Kidney tubule cell (primary cell): Measurements from ENCODE around the gene MED12L.

ENCODE experiments used
- DNase-seq: peaks from one replicate; pipeline ENCODE4 v3.0.0-alpha.2; 2018; ENCODE audit warnings: low spot score

Gene MED12L

DNA sequence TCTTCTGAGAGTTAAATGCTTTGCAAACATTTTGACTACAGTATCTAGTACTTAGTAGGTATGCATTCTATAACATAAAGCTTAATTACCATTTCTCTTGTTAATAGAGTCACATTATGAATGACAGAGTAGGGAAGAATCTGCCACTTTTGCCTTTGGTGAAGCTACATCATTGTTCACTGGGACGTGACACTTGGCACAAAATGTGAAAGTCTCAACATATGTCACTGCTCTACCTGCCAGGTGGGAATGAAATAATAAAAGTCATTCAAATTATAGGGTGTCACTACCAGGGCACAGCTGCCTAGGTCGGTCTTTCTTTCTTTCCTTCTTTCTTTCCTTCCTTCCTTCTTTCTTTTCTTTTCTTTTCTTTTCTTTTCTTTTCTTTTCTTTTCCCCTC lies 213.5 kb downstream of the MED12L start:
- DNase-seq: no peak

DNA sequence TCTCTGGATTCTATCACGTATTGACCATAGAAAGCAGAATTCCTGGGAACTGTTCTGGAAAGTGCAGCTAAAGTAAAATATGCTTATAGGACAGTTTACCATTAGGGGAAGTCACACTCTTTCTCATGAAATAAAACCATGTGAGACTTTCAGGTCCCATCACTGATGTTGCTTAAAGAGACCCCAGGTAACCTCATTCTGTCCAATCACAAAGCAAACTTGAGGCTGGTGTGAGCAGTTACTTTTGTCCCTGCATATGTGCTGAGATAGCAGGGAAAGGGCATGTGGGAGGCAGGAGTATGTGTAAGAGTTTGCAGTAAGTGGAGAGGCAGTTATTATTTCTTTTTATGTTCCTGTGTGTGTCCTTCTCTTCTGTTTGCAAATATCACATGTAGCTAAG lies 215.1 kb downstream of the MED12L start:
- DNase-seq: no peak

DNA sequence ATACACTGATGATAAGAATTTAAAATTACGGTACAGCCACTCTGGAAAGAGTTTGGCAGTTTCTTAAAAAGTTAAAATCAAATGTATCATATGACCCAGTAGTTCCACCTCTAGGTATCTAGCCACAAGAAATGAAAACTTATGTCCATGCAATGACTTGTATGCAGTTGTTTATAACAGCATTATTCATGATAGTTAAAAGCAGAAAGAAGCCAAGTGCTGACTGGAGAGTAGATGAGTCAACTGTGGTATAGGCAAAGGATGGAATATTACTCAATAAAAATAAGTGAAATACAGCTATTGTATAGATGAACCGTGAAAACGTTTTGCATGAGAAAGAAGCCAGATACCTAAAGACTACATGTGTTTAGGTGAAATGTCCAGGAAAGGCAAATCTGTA lies 216.3 kb downstream of the MED12L start:
- DNase-seq: peak; percentile 25

DNA sequence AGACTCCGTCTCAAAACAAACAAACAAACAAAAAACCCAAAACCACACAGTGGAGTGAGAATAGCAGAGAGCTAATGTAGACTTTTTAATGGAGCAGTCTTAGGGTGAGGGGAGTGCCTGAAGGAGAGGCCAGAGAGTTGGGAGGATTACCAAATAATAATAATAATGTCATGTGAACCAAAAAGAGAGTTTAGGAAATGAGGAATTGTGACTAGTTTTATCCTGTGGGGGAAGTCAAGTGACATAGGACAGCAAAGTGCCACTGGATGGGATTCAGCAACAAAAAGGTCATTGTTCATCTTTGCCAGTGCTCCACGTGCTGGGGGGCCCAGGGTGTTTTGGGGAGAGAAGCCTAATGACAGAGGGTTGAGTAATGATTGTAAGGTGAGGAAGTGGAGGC lies 218.3 kb downstream of the MED12L start:
- DNase-seq: no peak

DNA sequence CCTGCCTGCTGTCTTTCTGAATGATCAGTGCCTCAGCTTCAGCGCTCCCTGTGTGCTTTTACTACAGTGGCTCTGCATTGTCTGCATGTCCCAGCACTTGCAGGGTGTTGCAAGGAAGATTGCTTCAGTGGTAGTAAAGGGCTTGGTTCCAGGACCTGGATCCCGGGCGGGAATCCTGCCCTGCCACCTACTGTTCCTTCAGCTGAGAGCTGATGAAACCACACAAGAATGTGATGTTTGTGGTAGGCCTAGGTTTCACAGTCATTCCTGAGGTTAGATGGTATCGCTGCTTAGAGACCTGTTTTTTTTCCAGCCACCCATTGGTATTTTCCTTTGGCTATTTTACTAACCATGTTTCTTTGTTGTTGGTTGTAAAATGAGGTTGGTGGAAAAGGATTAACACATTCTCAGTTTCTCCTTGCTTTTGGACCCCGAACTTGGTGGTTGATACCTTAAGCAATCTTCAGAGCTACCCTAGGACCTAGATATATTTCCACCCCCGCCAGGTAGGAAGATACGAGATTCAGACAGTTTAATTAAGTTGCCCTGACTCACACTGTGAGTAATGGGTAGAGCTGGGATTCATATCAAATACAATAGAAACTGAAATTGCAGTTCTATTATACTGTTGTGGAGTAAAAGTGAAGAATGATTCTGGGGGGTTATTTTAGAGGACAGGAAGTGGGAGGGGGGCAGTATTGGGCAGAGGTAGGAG lies 219.8 kb downstream of the MED12L start:
- DNase-seq: peak; percentile 98

DNA sequence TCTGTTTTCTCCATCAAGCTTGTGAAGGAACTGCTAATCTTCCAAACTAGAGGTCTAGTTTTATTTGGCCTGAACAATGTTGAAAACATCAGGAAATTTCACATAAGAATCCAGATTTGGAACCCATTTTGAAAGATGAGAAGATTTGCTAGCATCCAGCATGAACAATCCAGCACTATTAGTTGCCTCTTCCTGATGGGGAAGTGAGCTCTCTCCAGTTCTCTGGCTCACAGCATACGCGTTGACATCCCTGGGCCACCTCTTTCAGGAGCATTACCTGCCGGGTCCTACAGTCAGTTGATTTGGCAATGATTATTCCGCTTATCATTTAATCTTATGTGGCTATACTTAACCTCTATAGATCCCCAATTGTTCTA lies 220.3 kb downstream of the MED12L start:
- no peak for DNase-seq

DNA sequence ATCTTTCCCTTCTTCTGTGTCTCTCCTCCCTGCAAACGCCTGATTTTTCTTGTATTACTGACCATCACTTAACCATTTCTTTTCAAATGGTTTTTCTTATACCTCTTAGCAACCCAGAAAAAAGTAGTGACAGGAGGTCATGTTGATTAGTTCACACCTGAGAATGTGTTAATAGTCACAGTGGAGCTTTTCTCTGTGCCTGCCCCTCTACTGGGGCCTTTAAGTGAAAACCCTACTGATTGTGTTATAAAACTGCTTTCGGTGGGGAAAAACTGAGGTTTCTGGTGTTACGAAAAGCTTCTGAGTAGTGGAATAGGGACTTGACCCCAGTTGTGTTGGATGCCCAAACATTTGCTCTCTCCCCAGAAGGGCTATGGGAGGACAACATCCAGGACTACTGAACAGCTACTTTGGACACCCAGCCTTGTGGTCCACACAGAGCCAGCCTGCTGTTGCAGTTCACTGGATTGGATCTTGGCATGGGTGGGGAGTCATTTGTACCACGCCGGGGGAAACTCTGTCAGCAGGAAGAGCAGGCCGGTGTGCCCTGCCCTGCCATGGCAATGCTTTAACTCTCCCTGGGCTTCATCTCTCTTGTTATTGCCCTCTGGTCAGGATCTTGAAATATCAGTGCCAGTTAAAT lies 220.8 kb downstream of the MED12L start:
- DNase-seq: peak; percentile 47

DNA sequence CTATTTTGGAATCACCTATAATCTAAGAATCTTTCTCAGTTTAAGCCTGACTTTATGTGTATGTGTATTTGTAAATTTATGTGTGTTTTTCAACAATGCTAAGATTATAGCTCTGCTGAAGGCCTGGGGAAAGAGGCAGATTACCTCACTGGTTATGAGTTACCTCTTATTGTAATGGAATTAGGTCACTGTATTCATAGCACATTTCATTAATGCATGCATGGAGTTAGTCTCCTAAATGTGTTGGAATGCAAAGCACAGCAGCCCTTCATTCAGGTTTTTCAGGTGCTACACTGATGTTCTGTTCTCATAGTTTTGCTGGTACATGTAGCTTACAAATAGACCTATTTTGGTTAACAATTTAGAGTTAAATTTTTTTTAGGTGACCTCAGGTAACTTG lies 221.7 kb downstream of the MED12L start:
- peak; percentile 62 for DNase-seq

DNA sequence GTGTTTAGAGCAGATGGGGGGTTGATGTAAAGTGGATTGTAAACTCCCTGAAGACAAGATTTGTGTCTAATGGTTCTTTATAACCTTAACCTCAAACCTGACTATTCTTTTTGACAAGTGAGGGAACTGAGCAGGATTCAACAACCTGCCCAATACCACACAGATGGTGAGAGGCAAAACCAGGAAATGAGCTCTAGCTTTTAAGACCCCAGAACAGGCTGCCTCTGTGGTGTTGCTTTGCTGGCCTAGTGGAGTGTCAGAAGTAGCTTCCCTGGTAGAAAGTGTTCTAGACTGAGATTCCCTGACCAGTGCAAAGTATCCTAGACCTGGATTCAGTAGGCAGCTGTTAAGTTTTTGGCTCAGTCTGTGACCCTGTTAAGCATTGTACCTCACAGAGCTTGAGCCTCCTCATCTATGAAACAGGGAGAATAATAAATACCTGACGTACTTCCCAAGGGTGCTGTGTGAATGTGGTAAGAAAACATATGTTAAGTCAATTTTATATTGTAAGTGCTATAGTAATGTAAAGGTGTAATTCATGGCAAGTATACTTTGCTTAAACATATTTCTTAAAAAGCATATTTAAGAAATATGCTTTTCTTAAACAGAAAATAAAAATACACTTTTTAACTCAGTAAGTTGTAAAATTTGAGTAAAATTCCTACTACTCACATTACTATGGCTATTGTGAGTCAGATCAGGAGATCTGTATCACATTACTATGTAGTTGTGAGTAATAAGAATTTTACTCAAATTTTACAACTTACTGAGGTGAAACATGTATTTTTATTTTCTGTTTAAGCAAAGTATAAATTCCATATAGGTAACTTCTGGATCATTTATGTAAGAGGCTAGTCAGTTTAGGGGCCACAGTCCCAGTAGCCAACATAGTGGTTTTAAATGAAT lies 222.4 kb downstream of the MED12L start:
- DNase-seq: peak; percentile 33

DNA sequence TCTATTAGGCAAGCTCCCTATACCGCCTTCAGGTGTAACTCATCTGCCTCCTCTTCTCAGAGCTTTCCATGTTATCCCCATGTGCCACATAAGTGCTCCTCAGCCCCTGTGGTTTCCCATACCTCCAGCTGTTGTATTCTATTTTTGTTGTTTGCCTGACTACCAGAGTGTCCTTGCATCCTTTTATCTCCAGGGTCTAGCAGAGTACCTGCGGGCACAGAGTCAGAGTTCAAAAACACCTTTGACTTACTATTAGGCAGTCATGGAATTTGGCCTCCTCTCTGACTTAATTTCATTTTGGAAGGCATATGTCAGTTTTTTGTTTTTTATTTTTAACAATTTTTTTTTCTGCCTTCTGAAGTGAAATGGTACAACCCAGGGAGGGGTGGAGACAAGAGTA lies 224.1 kb downstream of the MED12L start:
- DNase-seq: no peak

DNA sequence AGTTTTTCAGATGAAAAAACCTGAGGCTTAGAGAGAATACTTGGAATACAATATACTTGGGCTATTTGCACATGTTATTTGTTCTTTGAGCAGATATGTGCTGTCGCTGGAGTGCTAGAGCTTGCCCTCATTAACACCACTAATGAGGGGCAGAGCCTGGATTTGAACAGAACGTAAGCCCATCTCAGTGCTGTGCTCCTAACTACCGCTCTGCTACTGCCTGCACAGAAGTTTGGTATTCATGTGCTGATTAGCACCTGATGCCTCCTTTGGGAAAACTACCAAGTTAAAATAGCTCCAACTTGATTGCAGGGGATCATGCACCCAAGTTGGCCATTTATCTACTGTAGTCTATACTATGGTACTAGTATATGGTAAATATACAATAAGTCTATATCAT lies 227.5 kb downstream of the MED12L start:
- DNase-seq: no peak

DNA sequence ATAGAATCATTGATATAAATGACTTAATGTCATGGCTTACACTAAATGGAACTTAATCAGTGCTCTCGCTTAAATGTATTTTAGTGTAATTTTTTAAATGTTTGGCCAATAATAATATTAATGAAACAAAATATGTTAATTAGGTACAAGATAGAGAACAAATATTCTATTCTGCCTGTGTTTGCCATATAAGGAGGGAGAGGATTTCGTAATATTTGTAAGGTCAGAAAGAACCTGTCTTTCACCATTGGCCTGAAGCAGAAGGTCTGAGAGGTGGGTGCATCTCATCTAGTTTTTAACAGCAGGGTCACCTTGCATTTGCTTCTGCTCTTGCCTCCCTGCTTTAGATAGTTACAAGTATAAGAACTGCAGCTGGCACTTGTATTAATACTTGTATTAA lies 228.7 kb downstream of the MED12L start:
- no peak for DNase-seq

DNA sequence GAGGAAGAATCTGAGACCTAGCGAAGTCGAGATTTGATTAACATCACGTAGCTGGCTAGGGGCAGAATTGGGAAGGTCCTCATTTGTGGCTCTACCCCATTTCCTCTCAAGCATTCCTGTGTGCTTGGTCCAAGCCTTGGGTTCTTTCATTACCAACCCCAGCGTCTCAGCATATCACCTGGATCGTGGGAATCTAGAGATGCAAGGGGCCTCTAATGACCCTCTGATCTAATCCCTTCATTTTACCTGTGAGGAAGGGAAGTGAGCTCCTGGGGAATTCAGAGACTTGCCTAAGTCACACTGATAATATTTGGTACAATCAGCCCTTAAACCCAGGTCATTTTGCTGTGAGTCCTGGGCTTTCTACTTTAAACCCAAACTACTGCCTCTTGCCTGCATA lies 229.1 kb downstream of the MED12L start:
- DNase-seq: no peak

DNA sequence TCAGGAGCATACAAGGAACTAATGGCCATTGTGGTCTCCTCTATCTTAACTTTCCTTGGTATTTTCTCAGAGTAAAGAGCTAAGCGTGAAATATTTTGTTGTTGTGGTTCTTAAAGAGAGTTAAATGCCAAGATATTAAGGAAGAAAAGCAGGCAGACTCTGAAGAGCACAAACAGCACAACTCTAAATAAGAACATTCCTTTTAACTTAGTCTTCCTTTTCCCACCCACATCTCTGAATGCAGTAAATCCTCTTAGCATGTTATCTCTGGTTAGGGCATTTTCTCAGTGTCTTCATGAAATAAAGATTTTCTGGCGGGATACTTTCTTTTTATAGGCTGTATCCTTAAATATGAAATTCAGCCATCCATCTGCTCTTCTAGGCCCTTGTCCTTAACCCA lies 229.7 kb downstream of the MED12L start:
- DNase-seq: peak; percentile 41

DNA sequence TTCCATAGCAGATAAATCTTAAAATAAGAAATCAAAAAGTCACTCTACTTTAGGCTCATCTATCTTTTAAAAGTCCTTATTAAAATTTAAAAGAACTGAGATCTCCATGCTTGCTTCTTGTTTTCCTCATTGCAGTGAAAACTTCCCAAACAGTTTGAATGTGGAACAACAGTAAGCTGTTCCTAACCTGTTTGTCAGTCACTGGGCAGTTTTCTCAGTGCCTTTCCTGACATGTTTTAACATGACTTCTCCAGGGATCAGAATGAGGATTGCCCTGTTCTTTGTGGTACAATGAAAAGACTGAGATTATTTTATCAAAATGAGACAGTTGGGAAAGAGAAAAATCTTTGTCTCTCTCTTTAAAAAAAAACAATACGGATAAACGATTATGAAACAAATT lies 230.4 kb downstream of the MED12L start:
- DNase-seq: peak; percentile 11

DNA sequence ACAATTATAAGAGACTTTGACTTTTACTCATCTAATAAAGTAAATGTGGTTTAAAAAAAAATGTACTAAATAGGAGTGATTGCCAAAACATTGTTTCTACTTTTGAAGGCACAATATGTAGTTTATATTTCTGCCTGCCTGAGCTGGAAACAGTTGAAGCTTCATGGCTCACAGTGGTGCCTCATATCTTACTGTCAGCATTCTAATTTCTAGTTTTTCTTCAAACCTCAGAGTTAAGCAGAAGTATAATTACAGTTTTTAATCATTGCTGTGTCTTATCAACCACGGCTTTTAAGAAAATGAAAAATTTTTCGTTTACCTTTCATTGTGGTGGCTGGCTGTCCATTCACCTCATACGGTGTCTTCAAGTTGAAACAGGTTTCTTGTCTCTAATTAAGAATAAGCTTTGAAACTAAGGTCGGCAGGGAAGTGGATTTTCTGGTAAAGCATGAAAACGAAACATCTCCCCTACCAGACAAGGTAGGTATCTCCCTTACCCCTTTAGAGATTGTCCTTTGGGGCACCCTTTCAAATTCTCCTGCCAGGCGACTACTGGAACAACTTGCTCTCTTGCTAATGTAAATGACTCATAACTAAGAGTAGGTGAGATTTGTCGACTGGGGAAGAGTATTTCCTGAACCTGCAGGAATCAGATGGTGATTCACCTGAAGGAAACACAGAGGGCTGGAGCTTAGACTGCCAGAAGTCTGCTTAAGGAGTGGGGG lies 231.0 kb downstream of the MED12L start, which contains the start of gene GPR87:
Gene GPR87 (minus strand): TSS at position 554 of the 725 bp plus-strand sequence. CDS start 16,720 bp downstream, outside the sequence.
- peak; percentile 96 for DNase-seq

DNA sequence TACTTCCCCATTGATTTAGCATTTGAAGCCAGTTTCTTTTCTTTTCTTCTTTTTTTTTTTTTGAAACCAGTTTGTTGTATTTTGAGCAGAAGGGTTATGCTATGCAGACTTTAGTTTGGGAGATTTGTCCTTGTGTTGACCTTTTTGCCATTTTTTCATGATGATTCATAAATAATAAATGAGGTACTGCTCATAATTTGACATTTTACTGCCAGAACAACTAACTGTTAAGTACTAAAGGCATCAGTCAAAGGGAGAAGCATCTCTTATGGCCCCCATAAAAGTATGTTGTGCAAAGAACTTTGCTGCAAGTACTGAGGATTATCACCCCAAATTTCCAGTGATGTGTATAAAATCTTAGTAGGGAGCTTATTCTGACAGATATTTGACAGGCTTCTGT lies 232.8 kb downstream of the MED12L start:
- no peak for DNase-seq

DNA sequence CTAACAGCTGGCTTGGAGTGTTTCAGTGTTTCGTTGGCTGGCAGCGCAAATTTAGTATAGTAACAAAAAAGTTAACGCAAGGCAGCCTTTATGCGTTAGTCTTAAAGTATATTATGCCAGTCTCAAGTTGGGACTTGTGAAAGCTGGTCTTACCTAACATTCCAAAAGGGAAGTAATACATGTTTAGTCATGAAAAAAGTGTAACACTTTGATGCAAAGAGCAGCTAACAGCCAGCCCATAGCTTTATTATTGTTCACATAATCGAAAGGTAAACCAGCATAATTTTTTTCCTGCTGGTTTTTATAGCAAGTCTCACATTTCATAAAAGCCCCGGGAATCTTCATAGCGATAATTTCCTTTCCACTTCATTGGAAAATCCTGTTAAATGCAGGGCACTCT lies 233.5 kb downstream of the MED12L start:
- no peak for DNase-seq

DNA sequence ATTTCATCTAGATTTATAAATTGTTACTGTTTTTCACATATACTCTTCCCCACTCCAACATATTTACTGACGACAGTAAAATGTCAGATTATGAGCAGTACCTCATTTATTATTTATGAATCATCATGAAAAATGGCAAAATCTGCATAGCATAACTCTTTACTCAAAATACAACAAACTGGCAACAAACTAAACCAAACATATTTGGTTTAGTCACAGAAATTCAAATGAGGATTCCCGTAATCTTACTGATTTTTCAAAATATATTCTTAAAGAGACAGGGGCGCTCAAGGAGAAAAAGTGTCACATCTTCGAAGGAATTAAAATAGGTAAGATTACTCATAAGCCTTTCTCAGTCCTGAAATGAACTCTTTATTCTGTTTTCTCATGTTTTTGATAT lies 234.2 kb downstream of the MED12L start:
- peak; percentile 13 for DNase-seq

DNA sequence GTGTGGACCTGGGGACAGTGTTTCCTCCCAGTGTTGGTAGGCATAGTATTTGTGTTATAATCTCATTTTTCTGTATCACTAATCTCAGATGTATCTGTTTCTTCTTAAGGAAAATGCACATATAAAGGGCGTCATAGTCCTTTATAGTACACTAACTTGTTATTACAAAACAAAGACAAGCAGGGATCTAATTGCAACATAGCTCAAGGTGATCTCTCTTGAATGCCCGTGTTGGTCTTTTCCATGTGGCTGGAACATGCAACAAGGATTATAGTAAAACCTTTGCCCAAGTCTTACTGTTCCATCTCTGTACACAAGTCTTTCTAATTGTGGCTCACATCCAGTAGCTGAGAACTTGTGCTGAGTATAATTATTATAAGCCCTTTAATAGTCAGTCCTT lies 234.7 kb downstream of the MED12L start:
- no peak for DNase-seq

DNA sequence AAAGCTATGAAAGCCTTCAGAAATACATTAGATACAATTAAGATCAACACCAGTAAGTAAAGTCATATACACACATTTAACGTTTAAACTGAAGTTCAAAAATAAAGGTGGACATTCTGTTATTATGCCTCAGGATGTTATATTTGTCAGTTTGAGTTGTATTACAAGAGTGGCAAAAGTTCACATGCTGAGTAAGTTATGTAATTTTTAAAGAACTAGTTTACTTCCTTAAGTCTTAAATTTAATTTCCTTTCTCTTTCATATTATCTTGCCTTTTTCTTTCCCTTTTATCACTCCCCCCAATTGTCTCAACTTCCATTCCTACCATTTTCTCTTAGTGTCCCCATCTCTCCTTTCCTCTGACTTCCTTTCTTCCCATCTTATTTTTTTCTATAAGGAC lies 236.1 kb downstream of the MED12L start:
- no peak for DNase-seq

DNA sequence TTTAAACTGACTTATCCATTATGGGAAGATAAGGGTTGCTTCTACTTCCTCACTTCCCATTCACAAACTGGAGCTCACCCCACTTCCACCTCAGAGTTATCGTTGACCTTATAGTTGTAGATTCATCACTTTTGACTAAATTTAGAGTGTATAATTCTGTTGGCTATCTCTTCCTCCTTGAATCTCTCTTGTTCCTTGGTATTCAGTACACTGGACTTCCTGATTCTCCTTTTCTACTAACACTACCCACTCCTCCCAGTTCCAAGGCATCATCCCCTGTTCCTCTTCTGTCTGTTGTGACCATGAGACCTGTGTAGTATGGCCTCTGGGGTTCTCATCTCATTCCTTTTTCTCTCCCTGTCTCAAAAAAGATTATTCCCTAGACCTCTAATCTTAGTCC lies 237.0 kb downstream of the MED12L start:
- DNase-seq: no peak
